Lower lobe of right lung (tissue), 2 donors: ENCODE data around the gene RNASEH2A. TPM values are rescaled to one million over a fixed set of nuclear protein-coding genes. Genes with fewer than 3 reads are reported as not detected.

Experiments
- ATAC-seq, 2 donors: fragments of 200-7000 bp; cut with Tn5 transposase; one replicate each; pipeline ENCODE4 v1.9.1; 2020 to 2022; ENCODE audit warnings: mild to moderate bottlenecking in 2 of 2, moderate library complexity in 2 of 2
- DNase-seq: peaks from one replicate; pipeline ENCODE4 v3.0.0-alpha.2; 2020
- H3K27ac ChIP-seq: fragments of 200-600 bp; one replicate; pipeline ENCODE4 v1.8.0; 2022
- H3K27me3 ChIP-seq: fragments of 200-600 bp; one replicate; pipeline ENCODE4 v1.8.0; 2022; ENCODE audit warnings: low read depth
- H3K36me3 ChIP-seq: fragments of 200-600 bp; one replicate; pipeline ENCODE4 v1.8.0; 2022; ENCODE audit warnings: mild to moderate bottlenecking
- H3K4me1 ChIP-seq: fragments of 200-600 bp; one replicate; pipeline ENCODE4 v1.8.0; 2022
- H3K4me3 ChIP-seq: fragments of 200-600 bp; one replicate; pipeline ENCODE4 v1.8.0; 2022; ENCODE audit warnings: mild to moderate bottlenecking
- H3K9me3 ChIP-seq: fragments of 200-600 bp; one replicate; pipeline ENCODE4 v1.8.0; 2022
- CTCF ChIP-seq: fragments of 200-600 bp; IDR thresholded peaks from one replicate; pipeline ENCODE4 v1.8.0; 2022; ENCODE audit warnings: antibody characterized with exemption, mild to moderate bottlenecking
- intact Hi-C: fragments of 100-400 bp; cut with DNase I; formaldehyde crosslinking; loops from one replicate; pipeline ENCODE4 v1.11.0; 2022
- total RNA-seq: library from RNA; stranded (reverse); fragmentation: NEBNext Ultra II Directional; extraction: Animal tissue kit (Norgen Biotek cat#: 25700); gene quantifications from one replicate; pipeline ENCODE4 v1.2.1, GENCODE V29; 2021
- donor health status: DM: no; HTN: yes; CAD: no; lungs with severe emphysema.

RNASEH2A gene
- total RNA-seq, 1 donor from 2014 or later: 10.9 TPM

GRCh38 chr19:12778017-12778904 lies 28.1 kb upstream of the RNASEH2A start:
- H3K4me1 ChIP-seq: peaks cover 54% of the 10 kb centered on the region
- ATAC-seq: peak; percentile 27 to 41
- no peak for TF ChIP-seq CTCF
- H3K36me3 ChIP-seq: peaks cover 5% of the 10 kb centered on the region
- intact Hi-C loops: no loop called here
- H3K27ac ChIP-seq: peak overlapping the region; percentile 95
- no peaks in the 10 kb centered on the region for H3K9me3 ChIP-seq
- peak; percentile 81 for DNase-seq
- H3K4me3 ChIP-seq: peak overlapping the region; percentile 71
- no peaks in the 10 kb centered on the region for H3K27me3 ChIP-seq

GRCh38 chr19:12778905-12779161 lies 27.6 kb upstream of the RNASEH2A start:
- H3K27ac ChIP-seq: peak overlapping the region; percentile 95
- H3K4me1 ChIP-seq: peaks cover 60% of the 10 kb centered on the region
- ATAC-seq (no peak), DNase-seq (no peak)
- no peak for TF ChIP-seq CTCF
- no peaks in the 10 kb centered on the region for H3K27me3 ChIP-seq
- H3K4me3 ChIP-seq: peak overlapping the region; percentile 71
- intact Hi-C loops: no loop called here
- no peaks in the 10 kb centered on the region for H3K9me3 ChIP-seq
- peaks cover 5% of the 10 kb centered on the region for H3K36me3 ChIP-seq

GRCh38 chr19:12779162-12779993 lies 27.0 kb upstream of the RNASEH2A start:
- H3K27me3 ChIP-seq: no peaks in the 10 kb centered on the region
- no peak for ATAC-seq
- peaks cover 1% of the 10 kb centered on the region for H3K36me3 ChIP-seq
- H3K27ac ChIP-seq: peak overlapping the region; percentile 95
- intact Hi-C loops: no loop called here
- no peak for TF ChIP-seq CTCF
- H3K4me1 ChIP-seq: peaks cover 65% of the 10 kb centered on the region
- DNase-seq: no peak
- H3K4me3 ChIP-seq: peak overlapping the region; percentile 71
- no peaks in the 10 kb centered on the region for H3K9me3 ChIP-seq

GRCh38 chr19:12782174-12782423 lies 24.3 kb upstream of the RNASEH2A start:
- ATAC-seq: no peak
- intact Hi-C loops: no loop called here
- TF ChIP-seq CTCF: no peak

GRCh38 chr19:12782424-12783290 lies 23.7 kb upstream of the RNASEH2A start:
- H3K4me1 ChIP-seq: peaks cover 85% of the 10 kb centered on the region
- no peaks in the 10 kb centered on the region for H3K27me3 ChIP-seq
- peak overlapping the region; percentile 99 for H3K27ac ChIP-seq
- intact Hi-C loops: no loop called here
- H3K4me3 ChIP-seq: peak overlapping the region; percentile 58
- ATAC-seq (peak; percentile 70 to 77), DNase-seq (peak; percentile 94)
- TF ChIP-seq CTCF: peak; percentile 23
- no peaks in the 10 kb centered on the region for H3K9me3 ChIP-seq
- H3K36me3 ChIP-seq: no peaks in the 10 kb centered on the region

More at GRCh38 chr19:12782174-12782423, 24.3 kb upstream of the RNASEH2A start:
- Histone ChIP-seq H3K4me1 (peaks cover 85% of the 10 kb centered on the region), H3K36me3 (no peaks in the 10 kb centered on the region), H3K27me3 (no peaks in the 10 kb centered on the region), H3K27ac (peak overlapping the region; percentile 99), H3K4me3 (peak overlapping the region; percentile 58), H3K9me3 (no peaks in the 10 kb centered on the region)
- no peak for DNase-seq
